Fibroblast of lung (primary cell): ENCODE data around the gene SLC22A1.

Source experiments
- CTCF ChIP-seq, 2 donors: IDR thresholded peaks in 1 of 2; conservative IDR thresholded peaks in 1 of 2; 1 replicate in 1 of 2; 2 replicates in 1 of 2; pipeline ENCODE4 v1.5.1; 2011 to 2012; ENCODE audit warnings: low read length in 2 of 2, control low read depth in 1 of 2, inconsistent platforms in 1 of 2, low read depth in 1 of 2, mild to moderate bottlenecking in 1 of 2
- EZH2 ChIP-seq: IDR thresholded peaks from 2 replicates; pipeline ENCODE4 v1.5.1; 2012; ENCODE audit warnings: low read length, control low read depth, mild to moderate bottlenecking; ENCODE audit errors: missing control alignments

GRCh38 chr6:160197662-160198061 is 76.0 kb downstream of the SLC22A1 start:
- no peak for TF ChIP-seq CTCF (conservative IDR thresholded peaks at IDR 0.05 in 1 of 2, IDR thresholded peaks at IDR 0.05 in 1 of 2; ENCODE audit: low read depth in 1 of 2, low read length in 2 of 2)
- no peak for TF ChIP-seq EZH2
